HG03103 (cell line): ENCODE measurements around the gene CERS3.
"Not testable (repeated sequence)": the region's sequence is repeated elsewhere in the genome, so short reads cannot be mapped to it uniquely, and the experiment has no call there.

ENCODE experiments used
- ATAC-seq: cut with Tn5 transposase; IDR thresholded peaks from one replicate; pipeline ENCODE4 v1.9.1; 2021; ENCODE audit warnings: low read depth; ENCODE audit not compliant: unreplicated experiment

Gene CERS3

GRCh38 chr15:100468285-100468684, 60.5 kb downstream of the CERS3 start:
- ATAC-seq: no peak

- ATAC-seq: no peak
Measured at GRCh38 chr15:100466073-100466472, 62.7 kb downstream of the CERS3 start.

GRCh38 chr15:100464888-100465287, 63.9 kb downstream of the CERS3 start:
- ATAC-seq: no peak

GRCh38 chr15:100464256-100464655, 64.5 kb downstream of the CERS3 start:
- ATAC-seq: no peak

GRCh38 chr15:100463515-100463914, 65.2 kb downstream of the CERS3 start:
- no peak for ATAC-seq

- peak; percentile 70 for ATAC-seq
Measured at GRCh38 chr15:100461049-100461448, 67.7 kb downstream of the CERS3 start.

GRCh38 chr15:100457201-100457600, 71.5 kb downstream of the CERS3 start:
- no peak for ATAC-seq

GRCh38 chr15:100454148-100454547, 74.6 kb downstream of the CERS3 start:
- no peak for ATAC-seq

GRCh38 chr15:100448481-100448880, 80.3 kb downstream of the CERS3 start:
- ATAC-seq: no peak

- not testable (repeated sequence) for ATAC-seq
Measured at GRCh38 chr15:100441063-100441462, 87.7 kb downstream of the CERS3 start.

- no peak for ATAC-seq
Measured at GRCh38 chr15:100439514-100439913, 89.2 kb downstream of the CERS3 start.

GRCh38 chr15:100438570-100438969, 90.2 kb downstream of the CERS3 start:
- ATAC-seq: peak; percentile 96

GRCh38 chr15:100437261-100437660, 91.5 kb downstream of the CERS3 start:
- ATAC-seq: no peak

- no peak for ATAC-seq
Measured at GRCh38 chr15:100434561-100434960, 94.2 kb downstream of the CERS3 start.

GRCh38 chr15:100434038-100434437, 94.7 kb downstream of the CERS3 start:
- no peak for ATAC-seq

- ATAC-seq: no peak
Measured at GRCh38 chr15:100433304-100433703, 95.4 kb downstream of the CERS3 start.

- ATAC-seq: no peak
Measured at GRCh38 chr15:100430411-100430810, 98.3 kb downstream of the CERS3 start.

GRCh38 chr15:100429116-100429728, 99.5 kb downstream of the CERS3 start:
- no peak for ATAC-seq

- no peak for ATAC-seq
Measured at GRCh38 chr15:100426937-100427336, 101.8 kb downstream of the CERS3 start.

GRCh38 chr15:100405179-100405578, 123.6 kb downstream of the CERS3 start:
- no peak for ATAC-seq

- ATAC-seq: no peak
Measured at GRCh38 chr15:100400996-100401395, 127.8 kb downstream of the CERS3 start.

GRCh38 chr15:100394736-100395440, 133.9 kb downstream of the CERS3 start:
- no peak for ATAC-seq
